Activated naive CD4-positive, alpha-beta T cell treated with anti-CD3 and anti-CD28 coated beads, Interleukin-2, amount 10 ng/mL, durations not matched to agents 7 days and 5 days (primary cell): ENCODE measurements around the gene POLR3B.

Source experiments
- CTCF ChIA-PET: fragments of 350-600 bp; sonication (Branson Sonifier 250); formaldehyde crosslinking; loops from one replicate; lab custom pipeline; 2021; ENCODE audit warnings: antibody characterized with exemption; lab: Charles Lee
- DNase-seq: peaks from one replicate; pipeline ENCODE4 v3.0.0-alpha.2; 2020
- H3K27ac Mint-ChIP-seq: one replicate; pipeline ENCODE4 v1.8.0; 2021; ENCODE audit warnings: mild to moderate bottlenecking, moderate library complexity, mixed read lengths
- H3K27me3 Mint-ChIP-seq: one replicate; pipeline ENCODE4 v1.8.0; 2021; ENCODE audit warnings: mild to moderate bottlenecking, mixed read lengths
- H3K36me3 Mint-ChIP-seq: one replicate; pipeline ENCODE4 v1.8.0; 2021; ENCODE audit warnings: mixed read lengths
- H3K4me1 Mint-ChIP-seq: one replicate; pipeline ENCODE4 v1.8.0; 2021; ENCODE audit warnings: mixed read lengths
- H3K4me3 Mint-ChIP-seq: one replicate; pipeline ENCODE4 v1.8.0; 2021; ENCODE audit warnings: mild to moderate bottlenecking, moderate library complexity, mixed read lengths
- H3K9me3 Mint-ChIP-seq: one replicate; pipeline ENCODE4 v1.8.0; 2021; ENCODE audit warnings: mixed read lengths

POLR3B gene

DNA sequence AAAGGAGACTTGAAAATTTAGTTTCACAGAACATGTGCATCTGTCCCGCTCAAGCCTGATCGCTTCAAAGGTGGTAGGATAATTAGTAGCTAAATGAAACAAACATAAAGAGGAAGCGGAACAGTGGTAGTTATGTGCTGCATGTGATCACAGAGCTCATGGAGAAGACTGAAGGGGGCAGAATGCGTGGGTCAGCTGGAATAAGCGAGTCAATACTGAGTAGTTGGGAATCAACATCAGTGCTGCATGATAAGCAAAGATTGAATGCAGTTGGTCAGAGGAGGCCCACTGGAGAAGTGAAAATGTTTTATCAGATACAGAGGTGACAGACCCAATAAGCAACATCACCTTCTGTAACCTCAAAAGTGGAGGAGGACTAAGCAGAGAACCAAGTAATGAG, 130.1 kb downstream of the POLR3B start:
- CTCF ChIA-PET = interaction anchor here (0.8 to 0.9 kb wide), 2 partner anchors 30 to 101 kb away, joined by 3 read pairs; no protein-coding TSS in a partner anchor
- DNase-seq = no peak
- no peaks in the 10 kb centered on the region for H3K27me3 Mint-ChIP-seq
- H3K4me3 Mint-ChIP-seq = no peak overlapping the region
- no peak overlapping the region for H3K27ac Mint-ChIP-seq
- H3K9me3 Mint-ChIP-seq = no peaks in the 10 kb centered on the region
- no peaks in the 10 kb centered on the region for H3K36me3 Mint-ChIP-seq
- H3K4me1 Mint-ChIP-seq = no peaks in the 10 kb centered on the region

DNA sequence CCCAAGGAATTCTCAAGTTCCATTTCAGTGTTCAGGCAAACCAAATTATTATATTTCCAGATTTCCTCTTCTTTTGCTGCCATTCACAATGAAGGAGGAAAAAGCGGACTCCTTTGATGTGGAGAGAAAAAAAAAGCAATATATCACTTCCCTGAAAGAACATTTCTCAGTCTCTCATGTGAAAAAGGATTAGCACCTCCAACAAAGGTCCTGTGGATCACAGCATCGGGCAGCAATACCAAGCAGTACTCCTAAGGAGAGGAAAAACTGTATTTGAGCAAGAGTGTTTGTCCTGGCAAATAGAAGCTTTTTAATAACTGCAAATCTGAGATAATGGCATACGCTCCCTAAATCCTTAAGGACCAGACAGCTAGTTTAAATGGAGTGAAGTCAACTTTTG, 131.3 kb downstream of the POLR3B start:
- Mint-ChIP-seq H3K4me1 (no peaks in the 10 kb centered on the region), H3K36me3 (no peaks in the 10 kb centered on the region), H3K9me3 (no peaks in the 10 kb centered on the region), H3K27ac (no peak overlapping the region), H3K27me3 (no peaks in the 10 kb centered on the region), H3K4me3 (no peak overlapping the region)
- CTCF ChIA-PET = interaction anchor here (0.9 kb wide), 1 partner anchor 29 kb away, joined by 3 read pairs; no protein-coding TSS in a partner anchor
- DNase-seq = no peak

DNA sequence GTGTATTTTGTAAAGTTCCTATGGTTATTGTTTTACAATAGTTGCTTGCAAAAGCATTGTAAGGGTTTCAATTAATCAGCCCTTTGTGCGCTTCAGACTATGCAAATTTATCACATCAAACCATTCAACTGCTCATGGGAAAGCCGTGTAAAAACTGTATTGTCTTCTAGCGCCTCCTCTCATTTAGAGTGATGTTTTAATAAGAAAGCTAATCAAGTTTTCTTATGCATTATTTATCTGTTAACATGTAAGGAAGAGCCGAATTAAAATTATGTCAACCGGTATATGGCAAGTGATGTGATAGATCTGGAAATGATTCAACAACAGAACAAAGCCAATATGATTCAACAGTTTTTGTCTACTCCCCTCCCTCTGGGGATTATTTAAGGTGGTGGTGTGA, 132.7 kb downstream of the POLR3B start:
- Mint-ChIP-seq H3K4me1 (no peaks in the 10 kb centered on the region), H3K27me3 (no peaks in the 10 kb centered on the region), H3K36me3 (no peaks in the 10 kb centered on the region)

DNA sequence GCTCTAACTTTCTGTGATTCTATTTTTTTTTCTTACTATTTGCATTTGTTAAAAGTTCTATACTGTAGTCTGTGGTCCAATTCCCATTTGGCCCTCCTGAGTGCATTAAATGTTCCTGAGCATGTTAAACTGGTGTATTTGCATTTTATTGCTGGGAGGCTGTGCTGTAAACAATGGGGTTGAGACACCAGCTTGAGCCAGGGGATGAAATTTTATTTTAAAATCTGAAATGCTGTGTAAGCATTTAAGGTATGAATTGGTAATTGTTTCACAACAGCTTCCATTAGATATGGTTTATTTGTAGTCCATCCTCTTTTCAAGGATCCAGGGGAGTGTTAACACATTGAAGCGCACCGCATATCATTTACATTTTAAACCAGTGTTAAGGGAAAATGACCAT, 135.3 kb downstream of the POLR3B start:
- Mint-ChIP-seq H3K9me3 (no peaks in the 10 kb centered on the region), H3K4me3 (no peak overlapping the region), H3K36me3 (peaks cover 1% of the 10 kb centered on the region), H3K27ac (no peak overlapping the region), H3K27me3 (no peaks in the 10 kb centered on the region), H3K4me1 (peaks cover 1% of the 10 kb centered on the region)
- DNase-seq = no peak
- CTCF ChIA-PET = no interaction called here

More for the DNA sequence above, 132.7 kb downstream of the POLR3B start:
- CTCF ChIA-PET = no interaction called here
- H3K27ac Mint-ChIP-seq = no peak overlapping the region
- no peak overlapping the region for H3K4me3 Mint-ChIP-seq
- no peaks in the 10 kb centered on the region for H3K9me3 Mint-ChIP-seq
- no peak for DNase-seq

DNA sequence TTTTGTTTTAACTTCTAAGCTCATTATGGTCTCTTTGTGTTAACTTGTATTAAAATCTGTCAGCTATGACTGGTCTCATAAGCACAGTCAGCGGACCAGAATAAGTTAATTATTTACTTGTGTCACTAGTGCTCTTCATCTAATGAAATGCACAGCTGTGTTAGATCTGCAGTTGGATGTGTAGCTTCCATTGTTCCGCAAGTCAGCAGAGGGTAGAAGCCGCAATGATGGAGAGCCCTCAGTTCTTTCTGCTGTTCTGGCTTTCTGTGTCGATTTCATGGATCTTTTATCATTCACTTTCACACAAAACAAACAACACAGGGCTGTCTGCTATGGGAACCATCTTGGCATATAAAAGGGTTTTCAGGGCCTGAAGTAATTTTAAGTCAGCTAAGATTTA, 136.0 kb downstream of the POLR3B start:
- H3K36me3 Mint-ChIP-seq = peaks cover 7% of the 10 kb centered on the region
- CTCF ChIA-PET = no interaction called here

DNA sequence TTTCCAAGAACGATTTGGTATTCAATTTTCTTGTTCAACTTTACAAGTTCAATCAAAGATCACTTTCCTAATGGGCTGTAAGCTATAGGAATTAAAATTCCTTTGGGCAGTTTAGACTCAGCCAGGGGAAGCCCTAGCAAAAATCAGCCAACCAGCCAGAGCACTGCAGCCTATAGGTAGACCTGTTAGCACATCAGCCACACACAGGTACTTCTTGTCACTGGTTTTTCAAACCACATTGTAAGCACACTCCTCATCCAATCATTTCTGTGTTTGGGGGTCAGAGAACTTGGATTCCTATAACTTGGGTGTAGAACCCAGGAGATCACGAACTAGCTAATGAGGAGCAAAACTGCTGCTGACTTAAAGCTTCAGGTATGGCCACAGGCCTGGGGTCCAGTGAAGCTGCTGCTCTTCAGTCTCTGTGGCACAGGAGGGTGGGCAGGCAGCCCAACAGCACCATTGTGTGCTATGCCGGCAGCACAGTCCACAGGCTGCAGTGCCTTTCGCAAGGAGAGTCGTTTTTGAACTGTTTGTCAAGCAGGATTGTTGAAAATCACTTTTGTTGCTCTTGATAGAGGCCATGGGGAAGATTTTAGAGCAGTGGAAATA, 137.9 kb downstream of the POLR3B start:
- Mint-ChIP-seq H3K27me3 (no peaks in the 10 kb centered on the region), H3K4me3 (no peak overlapping the region), H3K27ac (no peak overlapping the region), H3K9me3 (no peaks in the 10 kb centered on the region), H3K4me1 (peaks cover 13% of the 10 kb centered on the region), H3K36me3 (peaks cover 14% of the 10 kb centered on the region)
- CTCF ChIA-PET = no interaction called here
- DNase-seq = no peak

More for the DNA sequence above, 136.0 kb downstream of the POLR3B start:
- no peak for DNase-seq
- H3K9me3 Mint-ChIP-seq = no peaks in the 10 kb centered on the region
- no peak overlapping the region for H3K27ac Mint-ChIP-seq
- no peaks in the 10 kb centered on the region for H3K27me3 Mint-ChIP-seq
- H3K4me1 Mint-ChIP-seq = peaks cover 5% of the 10 kb centered on the region
- H3K4me3 Mint-ChIP-seq = no peak overlapping the region

DNA sequence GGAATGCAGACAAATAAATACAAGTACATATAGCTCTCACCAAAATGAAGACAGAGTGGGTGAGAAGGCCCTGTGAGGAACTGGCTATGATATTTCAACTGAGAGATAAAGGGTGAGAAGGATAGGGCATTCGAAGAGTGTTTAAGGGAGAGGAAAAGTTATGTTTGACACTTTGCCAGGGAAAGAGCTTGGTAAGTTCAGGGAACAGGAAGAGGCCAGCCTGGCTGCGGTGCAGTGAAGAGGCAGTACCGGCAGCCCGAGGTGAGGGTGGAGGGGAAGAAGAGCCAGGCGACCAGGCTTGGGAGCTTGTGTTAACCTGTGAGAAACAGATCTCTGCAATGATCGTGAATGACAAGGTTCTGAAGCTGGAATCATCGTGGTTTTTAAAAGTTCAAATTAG, 140.5 kb downstream of the POLR3B start:
- CTCF ChIA-PET = no interaction called here
- Mint-ChIP-seq H3K9me3 (no peaks in the 10 kb centered on the region), H3K27me3 (no peaks in the 10 kb centered on the region), H3K4me3 (no peak overlapping the region), H3K27ac (no peak overlapping the region), H3K36me3 (peaks cover 18% of the 10 kb centered on the region), H3K4me1 (peaks cover 13% of the 10 kb centered on the region)
- no peak for DNase-seq

DNA sequence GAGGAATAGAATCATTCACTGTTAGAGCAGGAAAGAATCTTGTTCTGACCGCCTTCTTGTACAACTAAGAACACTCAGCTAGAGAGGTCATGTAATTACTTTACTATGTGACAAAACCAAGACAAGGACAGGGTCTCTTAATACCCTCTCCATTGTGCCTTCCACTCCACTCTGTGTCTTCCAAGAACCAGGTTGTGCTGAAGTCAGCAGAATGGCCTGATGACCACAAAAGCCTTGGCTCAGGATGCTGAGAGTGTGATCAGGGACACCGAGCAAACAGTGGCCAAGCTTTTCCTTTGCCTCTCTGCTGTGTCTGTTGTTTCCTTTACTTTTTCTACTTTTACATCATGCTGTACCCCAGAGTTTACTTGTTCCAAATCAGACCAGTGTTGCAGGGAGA, 142.1 kb downstream of the POLR3B start:
- Mint-ChIP-seq H3K4me1 (peaks cover 13% of the 10 kb centered on the region), H3K9me3 (no peaks in the 10 kb centered on the region), H3K4me3 (no peak overlapping the region), H3K36me3 (peaks cover 18% of the 10 kb centered on the region), H3K27ac (no peak overlapping the region), H3K27me3 (no peaks in the 10 kb centered on the region)
- CTCF ChIA-PET = no interaction called here
- DNase-seq = no peak

DNA sequence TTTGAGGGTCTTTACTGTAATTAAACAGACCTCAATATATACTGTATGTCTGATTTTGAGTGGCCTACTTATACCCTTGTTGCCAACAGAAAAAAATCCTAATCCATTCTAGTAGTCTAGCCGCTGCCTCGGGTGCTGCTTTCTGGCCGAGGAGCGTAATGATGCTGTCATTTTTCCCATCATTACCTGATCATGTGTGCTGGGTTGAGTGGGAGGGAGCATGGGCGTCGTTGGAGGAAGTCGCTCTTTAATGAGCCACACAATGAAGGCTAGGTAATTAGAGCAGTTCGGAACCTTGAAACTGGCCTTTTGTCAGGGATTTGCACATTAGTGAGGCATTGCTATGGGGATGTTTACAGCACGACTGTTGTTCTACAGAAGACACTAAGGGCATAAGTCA, 149.1 kb downstream of the POLR3B start:
- Mint-ChIP-seq H3K36me3 (peaks cover 4% of the 10 kb centered on the region), H3K27ac (no peak overlapping the region)

DNA sequence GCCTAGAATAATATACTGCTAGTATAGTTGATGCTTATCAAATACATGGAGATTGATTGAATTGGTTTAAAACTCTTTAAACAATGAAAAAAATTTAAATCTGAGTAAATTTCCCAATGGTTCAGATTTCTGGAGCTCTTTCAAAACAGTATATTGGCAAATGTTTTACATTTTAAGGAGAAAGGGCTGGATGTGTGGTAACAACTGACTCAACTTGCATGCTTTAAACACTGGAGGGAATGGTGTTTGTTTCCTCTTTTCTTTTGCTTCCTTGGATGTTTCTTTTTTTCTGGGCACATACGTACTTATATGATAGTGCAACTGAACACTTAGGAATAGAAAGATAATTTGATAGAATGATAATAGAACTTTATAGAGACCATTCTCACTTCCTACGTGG, 151.4 kb downstream of the POLR3B start:
- H3K9me3 Mint-ChIP-seq = no peaks in the 10 kb centered on the region
- peaks cover 4% of the 10 kb centered on the region for H3K4me1 Mint-ChIP-seq
- peaks cover 4% of the 10 kb centered on the region for H3K36me3 Mint-ChIP-seq
- no peaks in the 10 kb centered on the region for H3K27me3 Mint-ChIP-seq
- H3K27ac Mint-ChIP-seq = no peak overlapping the region
- CTCF ChIA-PET = no interaction called here
- DNase-seq = no peak
- H3K4me3 Mint-ChIP-seq = no peak overlapping the region

More for the DNA sequence above, 149.1 kb downstream of the POLR3B start:
- CTCF ChIA-PET = no interaction called here
- H3K9me3 Mint-ChIP-seq = no peaks in the 10 kb centered on the region
- no peak overlapping the region for H3K4me3 Mint-ChIP-seq
- no peak for DNase-seq
- H3K27me3 Mint-ChIP-seq = no peaks in the 10 kb centered on the region
- no peaks in the 10 kb centered on the region for H3K4me1 Mint-ChIP-seq

DNA sequence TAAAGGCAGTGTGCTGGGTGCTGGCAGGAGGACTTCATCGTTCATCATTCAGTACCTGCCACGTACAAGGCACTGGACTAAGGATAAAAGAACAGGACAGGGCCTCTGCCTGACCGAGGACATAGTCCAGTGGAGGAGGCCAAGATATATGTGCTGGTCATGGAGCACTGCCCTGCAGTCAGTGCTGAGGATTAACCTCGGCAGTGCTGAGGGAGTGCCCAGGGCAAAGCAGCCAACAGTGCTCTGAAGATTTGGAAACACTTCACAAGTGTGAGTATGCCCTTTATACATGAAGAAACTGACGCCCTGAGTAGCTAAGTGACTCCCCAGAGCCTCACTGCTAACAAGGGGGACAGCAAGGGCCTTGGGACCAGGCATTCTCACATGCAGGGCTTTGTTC, 153.8 kb downstream of the POLR3B start:
- Mint-ChIP-seq H3K27me3 (no peaks in the 10 kb centered on the region), H3K27ac (no peak overlapping the region), H3K36me3 (peaks cover 2% of the 10 kb centered on the region), H3K4me1 (peaks cover 4% of the 10 kb centered on the region), H3K9me3 (no peaks in the 10 kb centered on the region), H3K4me3 (no peak overlapping the region)
- no peak for DNase-seq
- CTCF ChIA-PET = no interaction called here

DNA sequence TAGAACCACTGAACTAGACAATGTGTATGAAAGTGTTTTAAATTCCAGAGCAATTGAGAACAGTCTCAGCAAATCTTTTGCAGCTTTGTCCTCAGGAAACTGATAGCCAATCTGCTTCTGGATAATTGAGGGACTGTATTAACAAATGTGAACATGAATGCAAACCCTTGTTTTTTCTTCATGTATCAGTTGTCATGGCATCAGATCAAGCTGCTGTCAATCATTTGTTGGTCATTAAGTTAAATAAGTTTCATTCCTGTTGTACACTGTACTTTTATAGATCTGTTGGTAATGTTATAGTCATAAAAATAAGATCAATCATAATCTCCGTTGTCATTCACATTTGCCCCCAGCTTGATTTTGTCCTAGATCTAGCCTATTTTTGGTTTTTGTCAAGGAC, 159.8 kb downstream of the POLR3B start:
- Mint-ChIP-seq H3K9me3 (no peaks in the 10 kb centered on the region), H3K27me3 (peaks cover 8% of the 10 kb centered on the region), H3K4me3 (no peak overlapping the region), H3K36me3 (no peaks in the 10 kb centered on the region), H3K4me1 (peaks cover 4% of the 10 kb centered on the region), H3K27ac (no peak overlapping the region)
- CTCF ChIA-PET = interaction anchor here (1.0 kb wide), 1 partner anchor 29 kb away, joined by 3 read pairs; no protein-coding TSS in a partner anchor
- DNase-seq = no peak

DNA sequence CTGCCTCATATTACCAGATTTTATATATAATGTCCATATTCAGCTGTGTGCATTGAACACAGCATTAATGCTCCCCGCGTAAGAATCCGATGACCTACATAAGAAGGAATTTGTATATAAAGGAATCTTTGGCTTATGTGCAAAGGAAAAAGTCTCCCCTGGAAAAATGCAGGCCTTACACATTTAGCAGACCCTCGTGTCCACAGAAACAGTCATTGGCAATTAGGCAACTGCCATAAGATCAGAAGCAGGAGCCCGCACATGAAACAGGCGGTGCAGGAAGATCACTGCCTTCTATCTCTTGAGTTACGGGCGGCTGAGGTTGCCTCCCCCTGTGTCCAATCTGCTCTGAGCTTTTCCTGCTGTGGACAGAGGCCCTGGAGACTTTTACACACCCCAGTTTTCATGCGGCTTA, 162.1 kb downstream of the POLR3B start:
- Mint-ChIP-seq H3K36me3 (no peaks in the 10 kb centered on the region), H3K27ac (no peak overlapping the region), H3K27me3 (peaks cover 8% of the 10 kb centered on the region), H3K4me1 (no peaks in the 10 kb centered on the region), H3K4me3 (no peak overlapping the region), H3K9me3 (no peaks in the 10 kb centered on the region)
- DNase-seq = no peak
- CTCF ChIA-PET = interaction anchor here (0.5 kb wide), 1 partner anchor 413 kb away, joined by 3 read pairs; no protein-coding TSS in a partner anchor

DNA sequence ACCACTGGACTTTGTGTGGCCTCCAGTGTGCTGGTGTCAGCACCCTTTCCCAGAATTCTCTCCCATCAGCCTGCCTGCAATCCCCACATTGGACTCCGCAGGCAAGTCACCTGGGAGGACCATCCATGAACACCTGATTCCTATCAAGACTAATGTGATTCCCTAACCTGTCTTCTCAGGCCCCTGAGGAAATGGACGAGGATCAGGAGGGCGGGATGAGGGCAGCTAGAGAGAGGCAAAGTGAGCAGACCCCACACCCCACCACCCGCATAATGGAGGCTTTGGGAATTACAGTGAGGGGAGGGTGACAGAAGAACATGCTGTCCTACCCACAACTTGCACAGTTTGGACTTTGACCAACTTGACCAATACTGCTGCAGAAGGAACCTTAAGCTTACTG, 164.4 kb downstream of the POLR3B start:
- H3K9me3 Mint-ChIP-seq = no peaks in the 10 kb centered on the region
- H3K4me1 Mint-ChIP-seq = no peaks in the 10 kb centered on the region
- DNase-seq = no peak
- peaks cover 10% of the 10 kb centered on the region for H3K27me3 Mint-ChIP-seq
- H3K36me3 Mint-ChIP-seq = no peaks in the 10 kb centered on the region
- no peak overlapping the region for H3K27ac Mint-ChIP-seq
- no peak overlapping the region for H3K4me3 Mint-ChIP-seq
- CTCF ChIA-PET = no interaction called here

DNA sequence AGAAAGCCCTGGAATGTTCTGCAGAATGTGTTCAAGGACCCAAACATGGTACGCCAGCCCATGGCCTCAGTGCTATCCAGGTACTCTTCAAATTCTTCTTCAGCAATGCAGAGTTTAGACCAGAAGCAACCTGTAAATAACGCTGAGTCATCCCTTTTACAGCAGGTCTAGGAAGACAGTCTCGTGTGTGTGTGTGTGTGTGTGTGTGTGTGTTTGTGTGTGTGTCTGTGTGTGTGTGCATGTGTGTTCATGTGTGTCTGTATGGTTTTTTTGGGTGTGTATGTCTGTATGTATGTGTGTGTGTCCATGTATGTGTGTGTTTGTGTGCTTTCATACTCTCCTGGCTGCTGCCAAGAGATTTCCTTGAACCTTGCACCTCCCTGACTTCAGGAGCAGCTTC, 165.2 kb downstream of the POLR3B start:
- no peaks in the 10 kb centered on the region for H3K9me3 Mint-ChIP-seq
- no peak overlapping the region for H3K27ac Mint-ChIP-seq
- CTCF ChIA-PET = no interaction called here
- H3K4me3 Mint-ChIP-seq = no peak overlapping the region
- no peaks in the 10 kb centered on the region for H3K4me1 Mint-ChIP-seq
- no peak for DNase-seq
- H3K36me3 Mint-ChIP-seq = no peaks in the 10 kb centered on the region
- H3K27me3 Mint-ChIP-seq = peaks cover 18% of the 10 kb centered on the region
